CD8-positive, alpha-beta memory T cell (primary cell): ENCODE results near the gene SYT7. TPM values are rescaled to one million over a fixed set of nuclear protein-coding genes. Genes with fewer than 3 reads are reported as not detected.
A peak's percentile ranks its signal among the peaks of the same experiment; 100 is the strongest.

ENCODE experiments used
- CTCF ChIA-PET: fragments of 350-600 bp; sonication (Branson Sonifier 250); formaldehyde crosslinking; loops from one replicate; lab custom pipeline; 2021; ENCODE audit warnings: antibody characterized with exemption; lab: Charles Lee
- POLR2A ChIA-PET: fragments of 350-600 bp; sonication (Branson Sonifier 250); formaldehyde crosslinking; loops from one replicate; lab custom pipeline; 2021; ENCODE audit warnings: antibody characterized with exemption; lab: Charles Lee
- DNase-seq, 5 donors: peaks; one replicate each; pipeline versions ENCODE4 v3.0.0 to v3.0.0-alpha.2; 2020 to 2022; ENCODE audit warnings: mixed read lengths in 1 of 5
- H3K27ac ChIP-seq: one replicate; pipeline ENCODE4 v1.7.0; 2013; ENCODE audit warnings: low read depth, mild to moderate bottlenecking, low read length, moderate library complexity
- H3K27me3 ChIP-seq: 2 replicates; pipeline ENCODE4 v1.7.0; 2013; ENCODE audit warnings: low read length, mild to moderate bottlenecking; ENCODE audit not compliant: insufficient read depth, poor library complexity, severe bottlenecking
- H3K36me3 ChIP-seq: 2 replicates; pipeline ENCODE4 v1.7.0; 2013; ENCODE audit warnings: mild to moderate bottlenecking, low read length, moderate library complexity; ENCODE audit not compliant: insufficient read depth
- H3K4me1 ChIP-seq: 2 replicates; pipeline ENCODE4 v1.7.0; 2013; ENCODE audit warnings: mild to moderate bottlenecking, low read length, moderate library complexity; ENCODE audit not compliant: insufficient read depth
- H3K4me3 ChIP-seq: 2 replicates; pipeline ENCODE4 v1.7.0; 2013; ENCODE audit warnings: mild to moderate bottlenecking, low read length
- H3K9me3 ChIP-seq: 2 replicates; pipeline ENCODE4 v1.7.0; 2013; ENCODE audit warnings: mild to moderate bottlenecking, low read length
- H3K27ac Mint-ChIP-seq, 8 donors: one replicate each; pipeline ENCODE4 v1.8.0; 2020 to 2021; ENCODE audit warnings: mixed read lengths in 8 of 8, mild to moderate bottlenecking in 6 of 8, inconsistent platforms in 3 of 8, moderate library complexity in 3 of 8
- H3K27me3 Mint-ChIP-seq, 2 donors: one replicate each; pipeline ENCODE4 v1.8.0; 2020 to 2021; ENCODE audit warnings: mixed read lengths in 2 of 2, mild to moderate bottlenecking in 1 of 2, moderate library complexity in 1 of 2
- H3K36me3 Mint-ChIP-seq, 3 donors: one replicate each; pipeline ENCODE4 v1.8.0; 2020 to 2021; ENCODE audit warnings: mixed read lengths in 3 of 3, inconsistent platforms in 1 of 3, mild to moderate bottlenecking in 1 of 3
- H3K4me1 Mint-ChIP-seq, 3 donors: one replicate each; pipeline ENCODE4 v1.8.0; 2020 to 2021; ENCODE audit warnings: mixed read lengths in 3 of 3, inconsistent platforms in 1 of 3, mild to moderate bottlenecking in 1 of 3
- H3K4me3 Mint-ChIP-seq, 7 donors: one replicate each; pipeline ENCODE4 v1.8.0; 2020 to 2021; ENCODE audit warnings: mixed read lengths in 7 of 7, mild to moderate bottlenecking in 6 of 7, moderate library complexity in 4 of 7, inconsistent platforms in 2 of 7
- H3K9me3 Mint-ChIP-seq, 5 donors: one replicate each; pipeline ENCODE4 v1.8.0; 2020 to 2022; ENCODE audit warnings: mixed read lengths in 5 of 5, mild to moderate bottlenecking in 3 of 5, moderate library complexity in 2 of 5, inconsistent platforms in 1 of 5
- polyA plus RNA-seq: library from polyadenylated mRNA; unstranded; fragments of 300-500 nt; fragmentation: Illumina TruSeq; gene quantifications from one replicate; pipeline ENCODE4 v1.2.3, GENCODE V29; 2021
- total RNA-seq, 2 experiments: library from RNA; stranded (reverse); gene quantifications; one replicate each; pipeline ENCODE4 v1.2.3, GENCODE V29; 2021

The SYT7 gene
- total and polyA plus RNA-seq, 3 experiments from 2014 or later: not detected

DNA sequence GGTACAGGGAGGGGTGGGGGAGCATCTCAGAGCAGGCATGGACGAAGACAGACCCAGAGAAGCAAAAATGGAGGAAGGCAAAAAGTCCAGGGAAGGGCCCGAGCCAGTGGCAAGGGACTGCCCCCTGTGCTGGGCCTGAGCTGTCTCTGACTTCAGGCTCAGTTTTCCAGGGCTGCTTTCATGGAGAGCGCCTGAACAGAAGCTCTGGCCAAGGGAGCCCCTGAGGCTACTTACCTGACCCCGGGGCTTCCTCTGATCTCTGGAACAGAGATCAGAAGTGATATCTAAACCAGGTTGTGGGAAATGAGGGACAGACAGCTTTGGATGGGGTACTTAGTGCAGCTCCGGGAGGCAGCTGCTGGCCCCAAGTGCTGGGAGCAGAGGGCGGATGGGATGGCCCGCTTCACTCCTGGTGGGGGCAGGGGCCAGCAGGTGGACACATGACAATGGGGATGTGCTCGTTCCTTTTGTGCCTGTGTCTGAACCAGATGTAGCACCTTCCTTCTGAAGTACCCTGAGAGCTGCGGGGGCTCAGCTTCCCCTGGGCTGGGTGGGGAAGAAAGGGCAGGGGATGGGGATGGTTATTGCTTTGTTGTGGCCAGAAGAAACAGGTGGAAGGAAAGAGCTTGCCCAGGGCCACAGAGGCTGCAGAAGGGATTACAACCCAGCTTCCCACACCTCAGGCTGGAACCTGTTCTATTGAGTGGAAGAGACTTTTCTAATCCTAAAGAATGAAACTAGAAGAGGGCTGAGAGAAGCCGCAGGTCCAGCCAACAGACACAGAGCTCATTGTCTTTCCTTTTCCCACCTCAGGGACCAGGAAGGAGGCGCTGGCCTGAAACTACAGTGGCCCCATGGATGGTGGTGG lies 66.6 kb downstream of the SYT7 start:
- H3K4me3 ChIP-seq: no peak overlapping the region
- no peaks in the 10 kb centered on the region for H3K36me3 ChIP-seq
- DNase-seq: no peak
- ChIA-PET CTCF (interaction anchor here (0.7 to 1.5 kb wide), 3 partner anchors 11 to 68 kb away, joined by 3 to 7 read pairs (median 3); no protein-coding TSS in a partner anchor), POLR2A (no interaction called here)
- Mint-ChIP-seq H3K27ac (peak overlapping the region in 1 of 8 donors; percentile 85), H3K4me3 (no peak overlapping the region), H3K27me3 (peaks cover 24 to 43% of the 10 kb centered on the region in 2 donors), H3K36me3 (no peaks in the 10 kb centered on the region), H3K4me1 (peaks cover 7 to 15% (median 9%) of the 10 kb centered on the region in 3 donors), H3K9me3 (no peaks in the 10 kb centered on the region)
- peaks cover 24% of the 10 kb centered on the region for H3K27me3 ChIP-seq
- no peaks in the 10 kb centered on the region for H3K9me3 ChIP-seq
- H3K27ac ChIP-seq: no peak overlapping the region
- peaks cover 15% of the 10 kb centered on the region for H3K4me1 ChIP-seq

DNA sequence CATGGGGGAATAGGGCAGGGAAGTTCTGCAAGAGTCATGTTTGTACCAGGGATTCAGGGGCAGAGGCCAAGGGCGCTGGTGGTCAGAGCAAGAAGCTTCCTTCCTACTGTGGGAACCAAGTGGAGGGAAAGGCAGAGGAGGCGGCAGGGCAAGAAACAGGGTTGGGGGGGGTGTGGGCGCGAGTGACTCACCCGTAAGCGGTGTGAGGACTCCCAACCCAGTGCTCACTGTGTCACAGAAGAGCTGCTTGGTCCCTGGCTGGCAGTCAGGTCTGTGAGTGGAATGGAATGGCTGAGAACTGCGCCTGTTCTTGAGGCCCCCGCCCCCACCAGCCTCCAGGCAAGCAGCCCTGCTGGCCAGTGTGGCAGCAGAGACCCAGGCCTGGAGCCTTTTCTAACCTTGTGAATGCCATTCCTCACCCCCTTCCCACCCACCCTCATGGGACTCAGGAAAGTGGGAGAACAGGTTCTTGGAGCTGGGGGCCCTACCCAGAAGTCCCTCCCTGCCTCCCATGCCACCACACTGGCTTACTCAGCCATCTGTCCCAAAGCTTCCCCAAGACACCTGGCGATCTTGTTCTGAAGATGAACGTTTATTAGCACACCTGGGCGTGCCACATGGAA lies 67.6 kb downstream of the SYT7 start:
- Histone ChIP-seq H3K27ac (no peak overlapping the region), H3K4me3 (no peak overlapping the region), H3K36me3 (no peaks in the 10 kb centered on the region), H3K9me3 (no peaks in the 10 kb centered on the region), H3K27me3 (peaks cover 24% of the 10 kb centered on the region), H3K4me1 (peaks cover 15% of the 10 kb centered on the region)
- ChIA-PET CTCF (interaction anchor here (1.5 kb wide), 1 partner anchor 19 kb away, joined by 7 read pairs; no protein-coding TSS in a partner anchor), POLR2A (no interaction called here)
- peaks cover 7 to 17% (median 9%) of the 10 kb centered on the region in 3 donors for H3K4me1 Mint-ChIP-seq
- H3K9me3 Mint-ChIP-seq: no peaks in the 10 kb centered on the region
- no peaks in the 10 kb centered on the region for H3K36me3 Mint-ChIP-seq
- peak overlapping the region in 1 of 8 donors; percentile 62 for H3K27ac Mint-ChIP-seq
- DNase-seq: no peak
- H3K27me3 Mint-ChIP-seq: peaks cover 21 to 37% of the 10 kb centered on the region in 2 donors
- H3K4me3 Mint-ChIP-seq: peak overlapping the region in 1 of 7 donors; percentile 38

DNA sequence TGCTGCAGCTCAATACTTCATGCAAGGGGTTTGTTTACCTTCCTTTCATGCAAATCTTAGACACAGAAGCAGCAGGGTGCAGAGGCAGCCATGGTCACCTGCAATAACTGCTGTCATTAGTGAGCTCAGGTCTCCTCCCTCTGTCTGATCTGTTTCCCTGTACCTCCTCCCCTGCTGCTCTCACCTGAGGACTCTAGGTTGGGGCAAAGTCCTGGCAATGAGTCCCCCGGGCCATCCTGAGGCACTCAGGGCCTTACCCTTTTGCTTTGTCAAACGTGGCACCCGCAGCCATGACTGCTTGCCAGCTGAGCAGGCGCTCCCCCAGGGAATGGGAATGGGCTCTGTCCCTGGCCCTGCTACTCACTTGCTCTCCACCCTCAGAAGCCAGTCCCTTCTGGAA lies 68.4 kb downstream of the SYT7 start:
- no peak overlapping the region for H3K4me3 Mint-ChIP-seq

DNA sequence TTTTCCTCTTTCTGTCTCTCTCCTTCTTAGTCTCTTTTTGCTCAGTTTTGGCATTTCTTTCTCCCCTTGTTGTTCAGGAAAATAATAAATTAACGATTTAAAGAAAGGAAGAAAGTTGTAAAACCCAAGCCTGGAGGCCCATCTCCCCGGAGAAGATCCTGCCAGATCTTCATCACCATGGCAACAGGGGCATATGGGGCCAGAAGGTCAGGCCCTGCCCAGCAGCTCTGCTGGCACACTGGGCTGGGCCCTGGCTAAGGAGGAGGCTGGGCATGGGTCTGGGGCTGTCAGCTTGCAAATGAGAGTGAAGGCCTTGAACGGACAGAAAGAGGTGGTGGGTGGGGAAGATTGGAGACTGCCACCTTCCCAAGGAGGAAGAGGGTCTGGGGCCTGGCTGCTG lies 69.5 kb downstream of the SYT7 start:
- H3K36me3 Mint-ChIP-seq: no peaks in the 10 kb centered on the region
- no peaks in the 10 kb centered on the region for H3K36me3 ChIP-seq
- no peaks in the 10 kb centered on the region for H3K9me3 Mint-ChIP-seq
- H3K27ac Mint-ChIP-seq: no peak overlapping the region
- no peak for DNase-seq
- H3K4me1 ChIP-seq: peaks cover 6% of the 10 kb centered on the region
- H3K4me1 Mint-ChIP-seq: peaks cover 6 to 16% (median 6%) of the 10 kb centered on the region in 3 donors
- POLR2A ChIA-PET: no interaction called here
- peaks cover 33 to 40% of the 10 kb centered on the region in 2 donors for H3K27me3 Mint-ChIP-seq
- H3K4me3 ChIP-seq: no peak overlapping the region
- no peak overlapping the region for H3K27ac ChIP-seq
- H3K4me3 Mint-ChIP-seq: peak overlapping the region in 3 of 7 donors; percentile 2 to 33 (median 21)
- H3K27me3 ChIP-seq: peaks cover 25% of the 10 kb centered on the region
- H3K9me3 ChIP-seq: no peaks in the 10 kb centered on the region
- CTCF ChIA-PET: interaction anchor here (1.4 kb wide), 1 partner anchor 10 kb away, joined by 4 read pairs; no protein-coding TSS in a partner anchor

More for the DNA sequence above, 68.4 kb downstream of the SYT7 start:
- Histone ChIP-seq H3K27ac (no peak overlapping the region), H3K4me1 (peaks cover 15% of the 10 kb centered on the region), H3K9me3 (no peaks in the 10 kb centered on the region), H3K4me3 (no peak overlapping the region), H3K36me3 (no peaks in the 10 kb centered on the region), H3K27me3 (peaks cover 30% of the 10 kb centered on the region)
- ChIA-PET CTCF (no interaction called here), POLR2A (no interaction called here)
- no peaks in the 10 kb centered on the region for H3K36me3 Mint-ChIP-seq
- no peak for DNase-seq
- peaks cover 12 to 23% (median 14%) of the 10 kb centered on the region in 3 donors for H3K4me1 Mint-ChIP-seq
- peaks cover 27 to 41% of the 10 kb centered on the region in 2 donors for H3K27me3 Mint-ChIP-seq
- no peak overlapping the region for H3K27ac Mint-ChIP-seq
- no peaks in the 10 kb centered on the region for H3K9me3 Mint-ChIP-seq

DNA sequence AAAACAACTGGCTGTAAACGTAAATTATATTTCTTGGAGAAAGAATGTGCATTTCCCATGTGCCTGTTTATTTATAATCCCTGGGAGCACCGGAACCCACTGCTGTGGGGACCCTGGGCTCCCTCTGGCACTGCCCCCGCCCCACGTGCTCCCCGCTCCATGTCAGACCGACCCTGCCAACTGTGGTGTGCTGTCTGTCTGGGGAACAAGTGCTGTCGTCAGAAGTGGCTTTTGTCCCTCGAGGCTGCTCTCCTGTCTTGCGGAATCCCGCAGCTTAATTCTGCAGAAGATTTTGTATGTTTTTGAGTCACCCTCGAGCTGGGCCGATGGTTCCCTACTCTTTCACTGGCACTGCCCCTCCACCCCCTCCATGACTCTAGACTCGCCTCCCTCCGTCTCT lies 69.9 kb downstream of the SYT7 start:
- DNase-seq: no peak
- peaks cover 6 to 12% (median 6%) of the 10 kb centered on the region in 3 donors for H3K4me1 Mint-ChIP-seq
- H3K4me1 ChIP-seq: peaks cover 6% of the 10 kb centered on the region
- H3K9me3 Mint-ChIP-seq: no peaks in the 10 kb centered on the region
- H3K36me3 Mint-ChIP-seq: no peaks in the 10 kb centered on the region
- H3K27ac ChIP-seq: no peak overlapping the region
- H3K27me3 ChIP-seq: peaks cover 29% of the 10 kb centered on the region
- H3K4me3 Mint-ChIP-seq: peak overlapping the region in 2 of 7 donors; percentile 2 to 21
- ChIA-PET POLR2A (no interaction called here), CTCF (interaction anchor here (1.4 kb wide), 1 partner anchor 10 kb away, joined by 4 read pairs; no protein-coding TSS in a partner anchor)
- H3K27ac Mint-ChIP-seq: no peak overlapping the region
- H3K4me3 ChIP-seq: no peak overlapping the region
- no peaks in the 10 kb centered on the region for H3K36me3 ChIP-seq
- H3K27me3 Mint-ChIP-seq: peaks cover 37 to 44% of the 10 kb centered on the region in 2 donors
- H3K9me3 ChIP-seq: no peaks in the 10 kb centered on the region

- Mint-ChIP-seq H3K4me3 (peak overlapping the region in 4 of 7 donors; percentile 19 to 65 (median 36)), H3K27me3 (peaks cover 42 to 49% of the 10 kb centered on the region in 2 donors), H3K4me1 (peaks cover 6 to 11% (median 6%) of the 10 kb centered on the region in 3 donors), H3K27ac (no peak overlapping the region), H3K9me3 (no peaks in the 10 kb centered on the region), H3K36me3 (no peaks in the 10 kb centered on the region)
- peaks cover 35% of the 10 kb centered on the region for H3K27me3 ChIP-seq
- ChIA-PET CTCF (interaction anchor here (1.4 kb wide), 1 partner anchor 11 kb away, joined by 4 read pairs; no protein-coding TSS in a partner anchor), POLR2A (no interaction called here)
- no peaks in the 10 kb centered on the region for H3K36me3 ChIP-seq
- no peak for DNase-seq
- H3K9me3 ChIP-seq: no peaks in the 10 kb centered on the region
- no peak overlapping the region for H3K27ac ChIP-seq
- peaks cover 6% of the 10 kb centered on the region for H3K4me1 ChIP-seq
- no peak overlapping the region for H3K4me3 ChIP-seq
Measured at GRCh38 chr11:61510166-61510919, 70.5 kb downstream of the SYT7 start.

DNA sequence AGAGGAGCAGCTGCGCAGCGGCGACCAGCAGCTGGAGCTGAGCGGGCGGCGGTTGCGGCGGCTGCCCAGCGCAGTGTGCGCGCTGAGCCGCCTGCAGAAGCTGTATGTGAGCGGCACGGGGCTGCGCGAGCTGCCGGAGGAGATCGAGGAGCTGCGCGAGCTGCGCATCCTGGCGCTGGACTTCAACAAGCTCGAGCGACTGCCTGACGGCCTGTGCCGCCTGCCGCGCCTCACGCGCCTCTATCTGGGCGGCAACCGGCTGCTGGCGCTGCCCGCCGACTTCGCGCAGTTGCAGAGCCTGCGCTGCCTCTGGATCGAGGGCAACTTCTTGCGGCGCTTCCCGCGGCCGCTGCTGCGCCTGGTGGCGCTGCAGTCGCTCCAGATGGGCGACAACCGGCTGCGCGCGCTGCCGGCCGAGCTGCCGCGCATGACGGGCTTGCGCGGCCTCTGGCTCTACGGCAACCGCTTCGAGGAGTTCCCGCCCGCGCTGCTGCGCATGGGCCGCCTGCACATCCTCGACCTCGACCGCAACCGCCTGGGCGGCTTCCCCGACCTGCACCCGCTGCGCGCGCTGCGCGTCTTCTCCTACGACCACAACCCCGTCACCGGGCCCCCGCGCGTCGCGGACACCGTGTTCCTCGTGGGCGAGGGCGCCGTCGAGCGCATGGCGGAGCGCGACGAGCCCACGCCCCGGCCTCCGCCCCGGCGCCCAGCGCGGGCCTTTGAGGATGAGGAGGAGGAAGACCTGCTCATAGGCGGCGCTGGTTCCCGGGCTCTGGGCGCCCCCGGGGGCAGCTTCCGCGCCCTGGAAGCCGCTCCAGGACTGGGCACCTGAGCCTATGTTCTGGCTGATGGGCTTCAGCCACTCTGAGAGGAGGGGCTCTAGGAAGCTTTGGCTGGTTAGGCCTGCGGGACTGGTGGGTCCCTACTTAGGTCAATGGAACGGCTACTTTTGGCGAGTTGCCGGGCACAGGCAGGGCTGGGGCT lies 71.5 kb downstream of the SYT7 start:
- no peaks in the 10 kb centered on the region for H3K9me3 ChIP-seq
- H3K27me3 Mint-ChIP-seq: peaks cover 42 to 53% of the 10 kb centered on the region in 2 donors
- peaks cover 6% of the 10 kb centered on the region for H3K4me1 ChIP-seq
- no peak overlapping the region for H3K27ac ChIP-seq
- peaks cover 6 to 11% (median 6%) of the 10 kb centered on the region in 3 donors for H3K4me1 Mint-ChIP-seq
- peak in 4 of 5 donors; percentile 5 to 54 (median 30) for DNase-seq
- H3K9me3 Mint-ChIP-seq: no peaks in the 10 kb centered on the region
- peak overlapping the region in 1 of 8 donors; percentile 29 for H3K27ac Mint-ChIP-seq
- H3K4me3 Mint-ChIP-seq: peak overlapping the region in 5 of 7 donors; percentile 12 to 53 (median 26)
- H3K27me3 ChIP-seq: peaks cover 35% of the 10 kb centered on the region
- no peak overlapping the region for H3K4me3 ChIP-seq
- CTCF ChIA-PET: interaction anchor here (0.8 to 2.4 kb wide), 2 partner anchors 8 to 10 kb away, joined by 3 to 13 read pairs; no protein-coding TSS in a partner anchor
- no peaks in the 10 kb centered on the region for H3K36me3 ChIP-seq
- H3K36me3 Mint-ChIP-seq: no peaks in the 10 kb centered on the region
- POLR2A ChIA-PET: no interaction called here
